ENCODE measurements around the gene UCK2. TPM values are rescaled to one million over a fixed set of nuclear protein-coding genes. Genes with fewer than 3 reads are reported as not detected.

Gene UCK2
- total RNA-seq, 3 donors from 2014 or later (not counting 1 experiment from before 2014, with no cell fraction given) = 12.8 to 20.5 (median 14.4) TPM

DNA sequence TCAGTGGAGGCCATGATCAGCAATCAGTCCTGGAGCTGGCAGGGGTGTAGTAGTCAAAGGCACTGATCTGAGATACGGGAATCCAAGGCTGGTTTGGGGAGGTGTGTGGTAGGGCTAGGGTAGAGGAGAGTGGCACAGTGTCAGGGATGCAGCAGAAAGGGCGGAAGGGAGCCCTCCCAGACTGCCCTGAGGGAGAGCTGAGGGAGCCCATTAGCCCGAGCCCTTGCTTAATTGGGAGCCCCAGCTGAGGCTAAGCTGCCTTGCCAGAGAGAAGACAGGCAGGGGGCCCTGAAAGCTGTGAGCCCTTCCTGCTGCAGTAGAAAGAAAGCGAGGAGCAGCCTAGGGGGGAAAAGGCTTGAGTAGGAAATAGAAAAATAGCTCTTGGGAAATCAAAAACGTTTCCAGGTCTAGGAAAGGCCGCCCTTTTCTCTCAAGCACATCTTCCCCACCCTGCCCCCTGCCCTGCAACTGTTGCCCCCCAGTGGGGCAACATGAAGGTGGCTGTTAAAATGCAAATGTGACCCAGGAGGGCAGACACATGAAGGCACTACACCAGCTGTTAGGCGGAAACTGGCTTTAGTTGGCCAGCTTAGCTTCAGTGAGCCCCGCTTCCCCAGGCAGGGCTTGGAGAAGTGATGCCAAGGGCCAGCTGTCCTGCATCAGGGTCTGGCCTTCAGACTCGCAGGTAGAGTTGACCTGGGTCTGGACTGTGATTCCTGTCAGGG, 106.2 kb downstream of the UCK2 start:
- WGBS (ENCODE audit: insufficient coverage) = 80% methylated on average over 9 of the region's 9 CpGs
- H3K36me3 Mint-ChIP-seq = no peaks in the 10 kb centered on the region
- no peaks in the 10 kb centered on the region for H3K4me1 Mint-ChIP-seq
- intact Hi-C loops (cut with micrococcal nuclease) = no loop called here
- no peak overlapping the region for H3K27ac ChIP-seq (ENCODE audit: low read length)
- TF ChIP-seq, protein P1, sequence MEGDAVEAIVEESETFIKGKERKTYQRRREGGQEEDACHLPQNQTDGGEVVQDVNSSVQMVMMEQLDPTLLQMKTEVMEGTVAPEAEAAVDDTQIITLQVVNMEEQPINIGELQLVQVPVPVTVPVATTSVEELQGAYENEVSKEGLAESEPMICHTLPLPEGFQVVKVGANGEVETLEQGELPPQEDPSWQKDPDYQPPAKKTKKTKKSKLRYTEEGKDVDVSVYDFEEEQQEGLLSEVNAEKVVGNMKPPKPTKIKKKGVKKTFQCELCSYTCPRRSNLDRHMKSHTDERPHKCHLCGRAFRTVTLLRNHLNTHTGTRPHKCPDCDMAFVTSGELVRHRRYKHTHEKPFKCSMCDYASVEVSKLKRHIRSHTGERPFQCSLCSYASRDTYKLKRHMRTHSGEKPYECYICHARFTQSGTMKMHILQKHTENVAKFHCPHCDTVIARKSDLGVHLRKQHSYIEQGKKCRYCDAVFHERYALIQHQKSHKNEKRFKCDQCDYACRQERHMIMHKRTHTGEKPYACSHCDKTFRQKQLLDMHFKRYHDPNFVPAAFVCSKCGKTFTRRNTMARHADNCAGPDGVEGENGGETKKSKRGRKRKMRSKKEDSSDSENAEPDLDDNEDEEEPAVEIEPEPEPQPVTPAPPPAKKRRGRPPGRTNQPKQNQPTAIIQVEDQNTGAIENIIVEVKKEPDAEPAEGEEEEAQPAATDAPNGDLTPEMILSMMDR (IDR thresholded peaks at IDR 0.05) = no peak
- H3K27me3 Mint-ChIP-seq (ENCODE audit: low read depth in 2 of 2) = peaks cover 4 to 6% of the 10 kb centered on the region in 2 donors
- no peaks in the 10 kb centered on the region for H3K4me1 ChIP-seq (ENCODE audit: control insufficient read depth, insufficient read depth, low read length)
- ATAC-seq (no peak), DNase-seq (no peak)
- no peak overlapping the region for H3K4me3 Mint-ChIP-seq
- no peaks in the 10 kb centered on the region for H3K9me3 ChIP-seq (ENCODE audit: control insufficient read depth, insufficient read depth, low read length)
- no peaks in the 10 kb centered on the region for H3K36me3 ChIP-seq (ENCODE audit: control insufficient read depth, insufficient read depth, low read length)
- no peaks in the 10 kb centered on the region for H3K9me3 Mint-ChIP-seq
- no peak overlapping the region for H3K4me3 ChIP-seq (ENCODE audit: low read length)
- peaks cover 2% of the 10 kb centered on the region for H3K27me3 ChIP-seq (ENCODE audit: control insufficient read depth, insufficient read depth, low read length)
- H3K27ac Mint-ChIP-seq = no peak overlapping the region

DNA sequence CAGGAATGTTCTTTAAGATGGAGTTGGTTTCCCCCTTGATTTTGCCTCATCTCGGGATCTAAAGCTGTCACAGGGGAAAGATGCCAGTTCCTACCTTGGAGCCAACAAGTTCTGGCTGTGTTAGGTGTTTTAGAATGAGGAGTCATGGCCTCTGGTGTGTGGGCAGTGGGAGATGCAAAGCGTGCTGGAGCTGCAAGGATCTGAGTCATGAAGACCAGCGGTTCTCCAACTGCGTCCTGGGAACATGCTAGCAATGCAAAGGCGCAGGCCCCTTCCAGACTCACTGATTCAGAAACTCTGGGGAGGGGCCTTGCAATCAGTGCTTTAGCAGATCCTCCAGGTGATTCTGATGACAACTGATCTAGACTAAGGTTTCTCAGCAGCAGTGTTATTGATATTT, 109.1 kb downstream of the UCK2 start:
- Histone ChIP-seq H3K4me3 (ENCODE audit: low read length) (no peak overlapping the region), H3K27ac (ENCODE audit: low read length) (no peak overlapping the region), H3K4me1 (ENCODE audit: control insufficient read depth, insufficient read depth, low read length) (no peaks in the 10 kb centered on the region), H3K9me3 (ENCODE audit: control insufficient read depth, insufficient read depth, low read length) (no peaks in the 10 kb centered on the region), H3K27me3 (ENCODE audit: control insufficient read depth, insufficient read depth, low read length) (peaks cover 2% of the 10 kb centered on the region), H3K36me3 (ENCODE audit: control insufficient read depth, insufficient read depth, low read length) (no peaks in the 10 kb centered on the region)
- intact Hi-C loops (cut with micrococcal nuclease) = no loop called here
- DNase-seq (no peak), ATAC-seq (no peak)
- H3K4me3 Mint-ChIP-seq = no peak overlapping the region
- no peaks in the 10 kb centered on the region for H3K36me3 Mint-ChIP-seq
- 88% methylated on average over 5 of the region's 5 CpGs for WGBS (ENCODE audit: insufficient coverage)
- peaks cover 0 to 4% of the 10 kb centered on the region in 2 donors for H3K27me3 Mint-ChIP-seq (ENCODE audit: low read depth in 2 of 2)
- no peaks in the 10 kb centered on the region for H3K9me3 Mint-ChIP-seq
- no peaks in the 10 kb centered on the region for H3K4me1 Mint-ChIP-seq
- TF ChIP-seq, protein P1 (IDR thresholded peaks at IDR 0.05) = no peak
- H3K27ac Mint-ChIP-seq = no peak overlapping the region

DNA sequence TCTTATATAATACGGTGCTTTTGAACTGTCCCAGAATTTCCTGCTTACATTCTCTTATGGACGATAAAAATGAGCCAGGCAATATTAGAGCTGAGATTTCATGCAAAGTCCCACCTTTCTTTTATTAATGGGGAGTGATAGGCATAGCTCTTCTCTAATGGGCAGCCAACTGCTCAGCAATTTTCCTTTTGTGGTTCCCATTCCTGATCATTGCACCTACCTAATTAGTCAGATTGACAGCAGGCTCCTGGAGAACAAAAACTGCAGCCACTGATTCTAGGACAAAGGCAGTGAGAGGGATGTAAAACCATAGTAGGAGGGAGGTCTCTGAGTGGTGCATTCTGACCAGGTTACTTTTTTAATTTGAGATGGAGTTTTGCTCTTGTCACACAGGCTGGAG, 110.4 kb downstream of the UCK2 start:
- DNase-seq (no peak), ATAC-seq (no peak)
- H3K27me3 Mint-ChIP-seq (ENCODE audit: low read depth in 2 of 2) = peaks cover 7% of the 10 kb centered on the region in 2 donors
- H3K4me3 Mint-ChIP-seq = no peak overlapping the region
- H3K36me3 Mint-ChIP-seq = no peaks in the 10 kb centered on the region
- Histone ChIP-seq H3K4me1 (ENCODE audit: control insufficient read depth, insufficient read depth, low read length) (no peaks in the 10 kb centered on the region), H3K27me3 (ENCODE audit: control insufficient read depth, insufficient read depth, low read length) (peaks cover 2% of the 10 kb centered on the region), H3K27ac (ENCODE audit: low read length) (no peak overlapping the region), H3K4me3 (ENCODE audit: low read length) (no peak overlapping the region), H3K36me3 (ENCODE audit: control insufficient read depth, insufficient read depth, low read length) (no peaks in the 10 kb centered on the region), H3K9me3 (ENCODE audit: control insufficient read depth, insufficient read depth, low read length) (no peaks in the 10 kb centered on the region)
- H3K4me1 Mint-ChIP-seq = no peaks in the 10 kb centered on the region
- intact Hi-C loops (cut with micrococcal nuclease) = no loop called here
- 94% methylated on average over 2 of the region's 2 CpGs for WGBS (ENCODE audit: insufficient coverage)
- H3K27ac Mint-ChIP-seq = no peak overlapping the region
- TF ChIP-seq, protein P1 (IDR thresholded peaks at IDR 0.05) = no peak
- H3K9me3 Mint-ChIP-seq = no peaks in the 10 kb centered on the region

DNA sequence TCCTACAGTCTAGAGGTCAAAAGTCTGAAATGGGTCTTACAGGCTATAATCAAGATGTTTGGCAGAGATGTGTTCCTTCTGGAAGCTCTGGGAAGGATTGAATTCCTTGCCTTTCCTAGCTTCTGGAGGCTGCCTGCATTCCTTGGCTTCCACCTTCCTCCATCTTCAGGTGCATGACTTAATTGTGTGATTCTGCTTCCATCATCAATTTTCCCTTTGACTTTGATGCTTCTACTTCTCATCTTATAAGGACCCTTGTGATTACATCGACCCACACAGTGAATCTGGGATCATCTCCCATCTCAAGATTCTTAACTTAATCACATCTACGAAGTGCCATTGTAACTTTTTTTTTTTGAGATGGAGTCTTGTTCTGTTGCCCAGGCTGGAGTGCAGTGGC, 111.4 kb downstream of the UCK2 start:
- TF ChIP-seq, protein P1 (IDR thresholded peaks at IDR 0.05) = no peak
- intact Hi-C loops (cut with micrococcal nuclease) = no loop called here
- 88% methylated on average over 2 of the region's 2 CpGs for WGBS (ENCODE audit: insufficient coverage)
- Histone ChIP-seq H3K27ac (ENCODE audit: low read length) (no peak overlapping the region), H3K4me3 (ENCODE audit: low read length) (no peak overlapping the region), H3K4me1 (ENCODE audit: control insufficient read depth, insufficient read depth, low read length) (no peaks in the 10 kb centered on the region), H3K9me3 (ENCODE audit: control insufficient read depth, insufficient read depth, low read length) (no peaks in the 10 kb centered on the region), H3K36me3 (ENCODE audit: control insufficient read depth, insufficient read depth, low read length) (no peaks in the 10 kb centered on the region), H3K27me3 (ENCODE audit: control insufficient read depth, insufficient read depth, low read length) (peaks cover 2% of the 10 kb centered on the region)
- Mint-ChIP-seq H3K36me3 (no peaks in the 10 kb centered on the region), H3K9me3 (no peaks in the 10 kb centered on the region), H3K4me1 (no peaks in the 10 kb centered on the region), H3K27ac (no peak overlapping the region), H3K27me3 (ENCODE audit: low read depth in 2 of 2) (peaks cover 7 to 10% of the 10 kb centered on the region in 2 donors), H3K4me3 (no peak overlapping the region)
- DNase-seq (no peak), ATAC-seq (no peak)
